Kidney (tissue), 14 donors: Measurements from ENCODE around the gene KCNAB2. TPM values are rescaled to one million over a fixed set of nuclear protein-coding genes. Genes with fewer than 3 reads are reported as not detected.

Experiments
- DNase-seq, 5 donors: peaks; one replicate each; pipeline ENCODE4 v3.0.0-alpha.2; 2013 to 2020
- FAIRE-seq: peaks from 2 replicates; lab custom pipeline; 2012; peaks lifted over from hg19 to GRCh38; lab: Jason Lieb, UNC
- H3K27ac ChIP-seq, 2 donors: one replicate each; pipeline ENCODE4 v1.7.0; 2013; ENCODE audit warnings: low read depth in 2 of 2, low read length in 2 of 2, inconsistent platforms in 1 of 2
- H3K27me3 ChIP-seq: one replicate; pipeline ENCODE4 v1.7.1; 2013; ENCODE audit warnings: low read length, inconsistent platforms; ENCODE audit not compliant: control insufficient read depth, insufficient read depth
- H3K36me3 ChIP-seq, 3 donors: one replicate each; pipeline versions ENCODE4 v1.7.0 to v1.7.1; 2013; ENCODE audit warnings: low read length in 3 of 3, control low read depth in 1 of 3, inconsistent platforms in 1 of 3; ENCODE audit not compliant: insufficient read depth in 3 of 3, control insufficient read depth in 2 of 3
- H3K4me1 ChIP-seq, 3 donors: one replicate each; pipeline versions ENCODE4 v1.7.0 to v1.7.1; 2013; ENCODE audit warnings: low read length in 3 of 3, inconsistent platforms in 1 of 3, low read depth in 1 of 3; ENCODE audit not compliant: control insufficient read depth in 2 of 3, insufficient read depth in 2 of 3
- H3K4me3 ChIP-seq, 3 donors: one replicate each; pipeline versions ENCODE4 v1.7.0 to v1.8.1; 2013; ENCODE audit warnings: low read length in 3 of 3, control low read depth in 1 of 3, inconsistent platforms in 1 of 3
- H3K9ac ChIP-seq, 3 donors: one replicate each; pipeline versions ENCODE4 v1.7.0 to v1.7.1; 2013; ENCODE audit warnings: low read length in 3 of 3, control low read depth in 1 of 3, inconsistent platforms in 1 of 3
- H3K9me3 ChIP-seq, 3 donors: one replicate each; pipeline versions ENCODE4 v1.7.0 to v1.7.1; 2013; ENCODE audit warnings: low read length in 3 of 3, control low read depth in 1 of 3, inconsistent platforms in 1 of 3; ENCODE audit not compliant: control insufficient read depth in 2 of 3, insufficient read depth in 1 of 3
- intact Hi-C: fragments of 100-400 bp; cut with DNase I; formaldehyde crosslinking; loops from one replicate; pipeline ENCODE4 v1.11.1; 2022
- polyA plus RNA-seq: library from polyadenylated mRNA; stranded (reverse); fragments of 350-450 nt; fragmentation: Illumina TruSeq; extraction: RNeasy Lipid Tissue Mini Kit (QIAGEN cat#74804); gene quantifications from one replicate; pipeline ENCODE4 v1.2.3, GENCODE V29; 2014; ENCODE audit warnings: low read depth, low replicate concordance; ENCODE audit not compliant: insufficient read depth
- total RNA-seq: library from RNA; stranded (reverse); fragmentation: NEBNext Ultra II Directional; extraction: Animal tissue kit (Norgen Biotek cat#: 25700); gene quantifications from one replicate; pipeline ENCODE4 v1.2.1, GENCODE V29; 2021
- TF ChIP-seq, protein P1 (sequence below): IDR thresholded peaks from 3 replicates; pipeline ENCODE4 v1.5.1; 2012; ENCODE audit warnings: mild to moderate bottlenecking, moderate library complexity, borderline replicate concordance; ENCODE audit not compliant: insufficient read depth; ENCODE audit errors: extremely low read depth
- donor health status: control.
- donor health status: control.
- donor health status: control.
- donor health status: control.
- donor health status: control.
- donor health status: DM: yes; HTN: yes; CAD: no.
- donor health status: Normal renal cell carcinoma (clear cell type).

Gene KCNAB2
- total and polyA plus RNA-seq, 2 donors from 2014 or later = 19.6 to 28.1 TPM

DNA sequence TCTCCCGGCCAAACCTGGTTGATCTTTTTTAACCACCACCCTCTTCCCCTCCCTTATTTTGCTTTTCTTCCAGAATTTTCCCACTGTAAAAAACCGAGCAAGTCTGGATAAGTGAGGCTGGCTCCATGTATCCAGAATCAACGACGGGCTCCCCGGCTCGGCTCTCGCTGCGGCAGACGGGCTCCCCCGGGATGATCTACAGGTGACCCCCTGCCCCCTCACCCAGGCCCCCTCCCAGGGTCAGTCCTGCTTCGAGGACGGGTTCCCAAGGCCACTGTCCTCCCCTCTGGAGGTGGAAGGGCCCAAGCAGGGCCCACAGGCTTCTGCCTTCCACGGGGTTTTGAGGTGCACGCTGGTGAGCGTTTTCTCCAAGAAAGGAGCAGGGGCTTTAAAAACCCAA lies 5.2 kb upstream of the KCNAB2 start:
- intact Hi-C loops = no loop called here
- no peak overlapping the region for H3K27ac ChIP-seq
- FAIRE-seq (no peak), DNase-seq (no peak)
- no peak overlapping the region for H3K4me3 ChIP-seq
- no peaks in the 10 kb centered on the region for H3K9me3 ChIP-seq
- no peak overlapping the region for H3K9ac ChIP-seq
- H3K4me1 ChIP-seq = peaks cover 0 to 3% (median 0%) of the 10 kb centered on the region in 3 donors
- TF ChIP-seq, protein P1, sequence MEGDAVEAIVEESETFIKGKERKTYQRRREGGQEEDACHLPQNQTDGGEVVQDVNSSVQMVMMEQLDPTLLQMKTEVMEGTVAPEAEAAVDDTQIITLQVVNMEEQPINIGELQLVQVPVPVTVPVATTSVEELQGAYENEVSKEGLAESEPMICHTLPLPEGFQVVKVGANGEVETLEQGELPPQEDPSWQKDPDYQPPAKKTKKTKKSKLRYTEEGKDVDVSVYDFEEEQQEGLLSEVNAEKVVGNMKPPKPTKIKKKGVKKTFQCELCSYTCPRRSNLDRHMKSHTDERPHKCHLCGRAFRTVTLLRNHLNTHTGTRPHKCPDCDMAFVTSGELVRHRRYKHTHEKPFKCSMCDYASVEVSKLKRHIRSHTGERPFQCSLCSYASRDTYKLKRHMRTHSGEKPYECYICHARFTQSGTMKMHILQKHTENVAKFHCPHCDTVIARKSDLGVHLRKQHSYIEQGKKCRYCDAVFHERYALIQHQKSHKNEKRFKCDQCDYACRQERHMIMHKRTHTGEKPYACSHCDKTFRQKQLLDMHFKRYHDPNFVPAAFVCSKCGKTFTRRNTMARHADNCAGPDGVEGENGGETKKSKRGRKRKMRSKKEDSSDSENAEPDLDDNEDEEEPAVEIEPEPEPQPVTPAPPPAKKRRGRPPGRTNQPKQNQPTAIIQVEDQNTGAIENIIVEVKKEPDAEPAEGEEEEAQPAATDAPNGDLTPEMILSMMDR = no peak
- H3K36me3 ChIP-seq = no peaks in the 10 kb centered on the region
- H3K27me3 ChIP-seq = no peaks in the 10 kb centered on the region

DNA sequence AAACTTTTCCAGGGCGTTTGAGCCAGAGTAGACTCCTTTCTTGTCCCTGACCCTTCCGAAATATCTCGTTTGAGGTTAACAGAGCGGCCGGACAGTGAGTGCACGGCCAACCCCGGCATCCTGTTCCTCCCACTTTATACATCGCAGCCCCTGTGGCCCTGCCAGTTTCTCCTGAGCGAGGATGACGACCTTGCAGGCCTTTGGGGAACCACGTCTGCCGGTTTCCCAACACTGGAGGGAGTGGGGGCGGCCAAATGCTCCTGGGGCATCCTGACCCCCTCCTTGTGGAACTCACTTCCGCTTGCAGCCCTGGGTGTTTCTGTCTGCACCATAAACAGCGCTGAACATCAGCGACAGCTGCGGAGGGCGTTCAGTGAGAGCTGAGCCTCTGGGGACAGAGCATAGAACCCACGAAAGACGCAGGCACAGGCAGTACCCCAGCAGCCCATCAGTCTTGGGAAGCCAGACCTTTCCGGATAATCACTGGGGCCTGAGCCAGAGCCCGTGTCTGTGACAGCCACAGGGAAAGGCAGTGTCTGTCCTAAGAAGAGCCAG lies 4.8 kb upstream of the KCNAB2 start:
- no peaks in the 10 kb centered on the region for H3K27me3 ChIP-seq
- peaks cover 0 to 3% (median 0%) of the 10 kb centered on the region in 3 donors for H3K4me1 ChIP-seq
- FAIRE-seq = no peak
- no peaks in the 10 kb centered on the region for H3K36me3 ChIP-seq
- H3K9ac ChIP-seq = no peak overlapping the region
- intact Hi-C loops = no loop called here
- no peak overlapping the region for H3K4me3 ChIP-seq
- TF ChIP-seq, protein P1 = no peak
- H3K9me3 ChIP-seq = no peaks in the 10 kb centered on the region
- no peak overlapping the region for H3K27ac ChIP-seq
- DNase-seq = no peak

DNA sequence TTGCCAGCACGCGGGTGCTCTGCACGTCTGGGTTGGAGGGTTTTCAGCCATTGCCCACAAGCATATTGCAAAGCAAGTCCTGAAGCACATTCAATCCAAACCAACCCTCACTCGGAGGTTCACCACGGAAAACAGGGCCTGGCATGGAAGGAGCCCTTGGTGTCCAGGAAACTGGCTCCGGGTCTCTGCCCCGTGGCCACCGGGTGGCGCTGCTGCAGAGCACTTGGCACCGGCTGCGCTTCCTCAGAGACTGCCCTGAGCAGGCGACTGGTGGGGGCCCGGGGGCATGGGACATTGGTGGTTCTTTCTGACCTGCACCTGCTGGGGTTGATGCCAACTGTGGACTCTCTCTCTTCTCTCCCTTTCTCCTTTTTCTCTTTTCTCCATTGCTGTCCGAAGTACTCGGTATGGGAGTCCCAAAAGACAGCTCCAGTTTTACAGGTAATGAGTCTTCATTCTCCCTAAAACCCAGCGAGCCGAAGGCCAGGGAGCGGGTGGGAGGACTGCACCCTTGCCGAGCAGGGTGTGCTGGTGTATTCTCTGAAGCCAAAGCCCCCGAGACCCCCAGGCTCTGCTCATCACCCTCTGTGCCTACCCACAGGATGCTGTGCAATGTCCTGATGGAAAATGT lies 4.1 kb upstream of the KCNAB2 start:
- TF ChIP-seq, protein P1 = peak; percentile 43
- H3K9ac ChIP-seq = no peak overlapping the region
- H3K27ac ChIP-seq = no peak overlapping the region
- H3K4me3 ChIP-seq = no peak overlapping the region
- no peaks in the 10 kb centered on the region for H3K9me3 ChIP-seq
- FAIRE-seq (no peak), DNase-seq (no peak)
- H3K27me3 ChIP-seq = no peaks in the 10 kb centered on the region
- H3K36me3 ChIP-seq = no peaks in the 10 kb centered on the region
- intact Hi-C loops = no loop called here
- peaks cover 0 to 3% (median 0%) of the 10 kb centered on the region in 3 donors for H3K4me1 ChIP-seq
